HepG2 (cell line): ENCODE results near the gene ELFN1. TPM values are rescaled to one million over a fixed set of nuclear protein-coding genes. Genes with fewer than 3 reads are reported as not detected.

ENCODE experiments used
- ATF1 ChIP-seq: IDR thresholded peaks from 2 replicates; pipeline ENCODE4 v1.6.1; 2016; ENCODE audit warnings: mild to moderate bottlenecking, control low read depth
- CHD4 ChIP-seq: fragments of 200-600 bp; sonication (generic); IDR thresholded peaks from 2 replicates; pipeline ENCODE4 v1.7.0; 2017; ENCODE audit warnings: mild to moderate bottlenecking, low read length, borderline replicate concordance
- CSRNP2 ChIP-seq: sonication (generic); formaldehyde crosslinking; conservative IDR thresholded peaks from 2 replicates; pipeline ENCODE4 v1.8.0; 2022; ENCODE audit warnings: low read depth, missing genetic modification reagents
- HOXD1 ChIP-seq: sonication (generic); formaldehyde crosslinking; IDR thresholded peaks from 2 replicates; pipeline ENCODE4 v1.5.0; 2020; ENCODE audit warnings: missing genetic modification reagents
- JUNB ChIP-seq: sonication (generic); formaldehyde crosslinking; IDR thresholded peaks from 2 replicates; pipeline ENCODE4 v1.8.0; 2022; ENCODE audit warnings: missing genetic modification reagents, mild to moderate bottlenecking, borderline replicate concordance
- KDM4B ChIP-seq: sonication (generic); formaldehyde crosslinking; IDR thresholded peaks from 2 replicates; pipeline ENCODE4 v1.4.0; 2020; ENCODE audit warnings: missing genetic modification reagents
- MAFF ChIP-seq: IDR thresholded peaks from 2 replicates; pipeline ENCODE4 v1.6.1; 2011; ENCODE audit warnings: low read depth, low read length, improper control_type of control experiment
- MEIS2 ChIP-seq: sonication (generic); formaldehyde crosslinking; IDR thresholded peaks from 2 replicates; pipeline ENCODE4 v1.9.0; 2021; ENCODE audit warnings: mild to moderate bottlenecking, missing genetic modification reagents
- NCOR1 ChIP-seq: fragments of 200-600 bp; sonication (generic); IDR thresholded peaks from 2 replicates; pipeline ENCODE4 v1.7.0; 2017; ENCODE audit warnings: antibody characterized with exemption, low read length, borderline replicate concordance
- NFE2L2 ChIP-seq: fragments of 150-350 bp; IDR thresholded peaks from 2 replicates; pipeline ENCODE4 v1.6.1; 2014; ENCODE audit warnings: low read length
- NONO ChIP-seq, 2 experiments: fragments of 450-650 bp in 1 of 2; sonication (generic) in 1 of 2; formaldehyde crosslinking in 1 of 2; IDR thresholded peaks in 1 of 2; conservative IDR thresholded peaks in 1 of 2; 2 replicates each; pipeline versions ENCODE4 v1.6.1 to v1.8.0; 2017 to 2022; ENCODE audit warnings: mild to moderate bottlenecking in 1 of 2, missing genetic modification reagents in 1 of 2, moderate library complexity in 1 of 2
- PHF8 ChIP-seq: sonication (generic); formaldehyde crosslinking; IDR thresholded peaks from 2 replicates; pipeline ENCODE4 v1.5.0; 2020; ENCODE audit warnings: missing genetic modification reagents
- SP5 ChIP-seq: IDR thresholded peaks from 2 replicates; pipeline ENCODE4 v1.6.1; 2016; ENCODE audit warnings: low read depth, borderline replicate concordance
- ZBTB14 ChIP-seq: sonication (generic); formaldehyde crosslinking; IDR thresholded peaks from 2 replicates; pipeline ENCODE4 v1.4.0; 2020; ENCODE audit warnings: missing genetic modification reagents
- ZEB1 ChIP-seq: IDR thresholded peaks from 2 replicates; pipeline ENCODE4 v1.6.1; 2012; ENCODE audit warnings: mild to moderate bottlenecking, low read depth, inconsistent platforms; ENCODE audit not compliant: insufficient replicate concordance
- ZNF180 ChIP-seq: sonication (generic); formaldehyde crosslinking; IDR thresholded peaks from 2 replicates; pipeline ENCODE4 v1.4.0; 2020; ENCODE audit warnings: low read depth, missing genetic modification reagents, borderline replicate concordance
- ZNF251 ChIP-seq: sonication (generic); formaldehyde crosslinking; IDR thresholded peaks from 2 replicates; pipeline ENCODE4 v1.9.0; 2021; ENCODE audit warnings: mild to moderate bottlenecking, missing genetic modification reagents
- ZNF646 ChIP-seq: sonication (generic); formaldehyde crosslinking; IDR thresholded peaks from 2 replicates; pipeline ENCODE4 v1.9.0; 2021; ENCODE audit warnings: mild to moderate bottlenecking, missing genetic modification reagents
- polyA plus RNA-seq, 8 experiments: library from polyadenylated mRNA; depleted of rRNA in 3 of 8; stranded (reverse) in 7 of 8; unstranded in 1 of 8; fragments of >200 nt; fragmentation: Illumina TruSeq in 4 of 8; extraction: Trizol in 4 of 8; gene quantifications; 2 replicates each; pipeline versions ENCODE4 v1.2.1 to v1.2.3, GENCODE V29; 2011 to 2016; ENCODE audit warnings: low read depth in 4 of 8, missing spikeins in 1 of 8, mixed read lengths in 1 of 8; ENCODE audit not compliant: insufficient read depth in 1 of 8
- total RNA-seq, 5 experiments: library from RNA; depleted of rRNA; stranded (reverse); fragments of >200 nt; fragmentation: Illumina TruSeq; extraction: Trizol; gene quantifications; 2 replicates each; pipeline ENCODE4 v1.2.3, GENCODE V29; 2016; ENCODE audit warnings: low read depth in 1 of 5

Gene ELFN1
- total and polyA plus RNA-seq, 2 of the 13 experiments (the other 11 are each of a cell fraction or from before 2014, with no cell fraction given), result 0.13 to 0.18 TPM

- TF ChIP-seq NONO (IDR thresholded peaks at IDR 0.05), result no peak
- no peak for TF ChIP-seq NONO (CRISPR knock-in tag; conservative IDR thresholded peaks at IDR 0.05)
- TF ChIP-seq MEIS2, result no peak
- TF ChIP-seq ATF1, result no peak
- no peak for TF ChIP-seq ZEB1
- no peak for TF ChIP-seq CSRNP2 (CRISPR knock-in tag)
- no peak for TF ChIP-seq JUNB (CRISPR knock-in tag)
- TF ChIP-seq ZBTB14 (CRISPR knock-in tag), result no peak
- TF ChIP-seq ZNF180 (CRISPR knock-in tag), result no peak
- no peak for TF ChIP-seq ZNF646
- 0 out of 2 replicates have a peak, but pooled peaks have one; percentile 21 for TF ChIP-seq CHD4
- TF ChIP-seq NFE2L2, result no peak
- no peak for TF ChIP-seq NCOR1
- peak; percentile 26; the same call in 1 of the 2 replicates for TF ChIP-seq PHF8 (CRISPR knock-in tag)
- TF ChIP-seq SP5 (CRISPR knock-in tag), result peak; percentile 41; the same call in 1 of the 2 replicates
- TF ChIP-seq ZNF251 (CRISPR knock-in tag), result no peak
- TF ChIP-seq HOXD1 (CRISPR knock-in tag), result no peak
- no peak for TF ChIP-seq MAFF
- no peak for TF ChIP-seq KDM4B (CRISPR knock-in tag)
- TF ChIP-seq, all 625 proteins: peak for 24
Observed at GRCh38 chr7:1667566-1668395, 2.3 kb upstream of the ELFN1 start (continued).
